ENCODE measurements around the gene CACNA2D1.

DNA sequence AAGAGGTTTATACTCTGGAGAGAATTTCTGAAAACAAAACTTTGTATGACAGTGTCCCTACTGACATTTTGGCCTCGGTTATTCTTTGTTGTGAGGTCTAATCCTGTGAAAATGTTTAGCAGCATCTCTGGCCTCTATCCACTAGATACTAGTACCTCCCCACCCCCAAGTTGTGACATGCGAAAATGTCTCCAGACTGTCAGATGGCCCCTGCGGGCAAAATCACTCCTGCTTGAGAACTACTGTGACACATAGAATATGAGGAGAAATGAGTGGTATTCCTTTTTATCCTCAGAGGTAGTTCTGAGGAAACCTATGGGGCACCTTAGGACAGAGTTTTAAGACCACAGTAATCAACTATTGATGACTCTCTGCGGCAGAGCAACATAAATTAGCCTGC, 358.5 kb downstream of the CACNA2D1 start:
- no peak for TF ChIP-seq POLR2A (IDR thresholded peaks at IDR 0.05; ENCODE audit: extremely low read depth, insufficient read length)
- TF ChIP-seq, protein P1, sequence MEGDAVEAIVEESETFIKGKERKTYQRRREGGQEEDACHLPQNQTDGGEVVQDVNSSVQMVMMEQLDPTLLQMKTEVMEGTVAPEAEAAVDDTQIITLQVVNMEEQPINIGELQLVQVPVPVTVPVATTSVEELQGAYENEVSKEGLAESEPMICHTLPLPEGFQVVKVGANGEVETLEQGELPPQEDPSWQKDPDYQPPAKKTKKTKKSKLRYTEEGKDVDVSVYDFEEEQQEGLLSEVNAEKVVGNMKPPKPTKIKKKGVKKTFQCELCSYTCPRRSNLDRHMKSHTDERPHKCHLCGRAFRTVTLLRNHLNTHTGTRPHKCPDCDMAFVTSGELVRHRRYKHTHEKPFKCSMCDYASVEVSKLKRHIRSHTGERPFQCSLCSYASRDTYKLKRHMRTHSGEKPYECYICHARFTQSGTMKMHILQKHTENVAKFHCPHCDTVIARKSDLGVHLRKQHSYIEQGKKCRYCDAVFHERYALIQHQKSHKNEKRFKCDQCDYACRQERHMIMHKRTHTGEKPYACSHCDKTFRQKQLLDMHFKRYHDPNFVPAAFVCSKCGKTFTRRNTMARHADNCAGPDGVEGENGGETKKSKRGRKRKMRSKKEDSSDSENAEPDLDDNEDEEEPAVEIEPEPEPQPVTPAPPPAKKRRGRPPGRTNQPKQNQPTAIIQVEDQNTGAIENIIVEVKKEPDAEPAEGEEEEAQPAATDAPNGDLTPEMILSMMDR (IDR thresholded peaks at IDR 0.05; ENCODE audit: low read depth, low read length): no peak
- TF ChIP-seq, protein P2, sequence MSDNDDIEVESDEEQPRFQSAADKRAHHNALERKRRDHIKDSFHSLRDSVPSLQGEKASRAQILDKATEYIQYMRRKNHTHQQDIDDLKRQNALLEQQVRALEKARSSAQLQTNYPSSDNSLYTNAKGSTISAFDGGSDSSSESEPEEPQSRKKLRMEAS (IDR thresholded peaks at IDR 0.05; ENCODE audit: low read depth, low read length): no peak
- TF ChIP-seq MYC (IDR thresholded peaks at IDR 0.05; ENCODE audit: low read depth, low read length): no peak
